Glomerular visceral epithelial cell (primary cell): ENCODE results near the gene TSC22D3.
"Not testable (repeated sequence)": the region's sequence is repeated elsewhere in the genome, so short reads cannot be mapped to it uniquely, and the experiment has no call there.

ENCODE experiments used
- DNase-seq: peaks from one replicate; pipeline ENCODE4 v3.0.0-alpha.2; 2016; ENCODE audit errors: extremely low spot score

TSC22D3 gene

DNA sequence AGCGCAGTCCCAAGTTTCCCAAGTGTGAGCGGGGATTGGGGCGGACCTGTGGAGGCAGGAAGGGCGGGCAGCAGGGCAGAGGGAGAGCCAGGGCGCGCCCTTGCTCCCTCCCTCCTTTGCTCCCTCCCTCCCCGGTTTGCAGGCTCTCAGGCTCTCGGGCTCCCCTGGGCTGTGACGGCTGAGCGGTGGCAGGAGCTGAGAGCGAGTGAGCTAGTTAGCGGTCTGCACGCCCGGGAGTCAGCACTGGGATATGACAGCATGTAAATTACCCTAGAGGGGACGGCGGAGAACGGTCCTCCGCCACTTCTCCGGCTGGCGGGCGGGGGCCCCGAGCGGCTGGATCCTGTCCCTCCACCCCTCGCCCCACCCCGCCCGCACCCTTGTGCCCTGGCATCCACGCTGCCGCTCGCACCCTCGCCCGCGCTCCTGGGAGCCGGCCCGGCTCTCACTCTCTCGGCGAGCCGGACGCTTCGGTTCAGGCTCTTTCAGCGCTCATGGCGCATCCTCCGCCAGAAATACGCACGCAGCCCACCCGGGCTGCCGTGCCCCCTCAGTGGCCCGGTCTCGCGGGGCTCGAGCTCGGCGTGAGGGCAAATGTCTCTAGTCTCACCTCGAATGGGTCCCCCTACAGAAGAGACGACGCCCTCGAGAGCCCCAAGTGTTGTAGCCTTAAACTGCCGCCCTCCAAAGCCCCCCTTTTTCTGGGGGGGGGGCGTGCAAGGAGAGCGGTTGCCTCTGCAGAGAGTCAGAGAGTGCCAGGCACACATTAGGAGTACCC lies at the start of gene TSC22D3:
Gene TSC22D3, minus strand, starts transcription at position 54 of the 778 bp plus-strand sequence. CDS start 368 bp downstream, outside the sequence.
- DNase-seq: peak; percentile 83

DNA sequence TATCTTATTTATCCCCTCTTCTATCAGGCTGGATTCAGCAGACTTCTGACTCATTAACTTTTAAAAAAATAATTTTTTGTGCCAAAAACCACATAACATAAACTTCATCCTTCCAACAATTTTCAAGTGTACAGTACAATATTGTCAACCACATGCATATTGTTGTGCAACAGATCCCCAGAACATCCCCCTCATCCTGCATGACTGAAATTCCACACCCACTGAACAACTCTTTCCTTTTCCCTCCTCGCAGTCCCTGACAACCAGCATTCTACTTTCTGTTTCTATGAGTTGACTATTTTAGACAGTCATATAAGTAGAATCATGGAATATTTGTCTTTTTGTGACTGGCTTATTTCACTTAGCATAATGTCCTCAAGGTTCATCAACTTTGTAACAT lies 47.9 kb upstream of the TSC22D3 start:
- peak; percentile 27 for DNase-seq

GRCh38 chrX:107823042-107823441 lies 47.5 kb upstream of the TSC22D3 start:
- no peak for DNase-seq

DNA sequence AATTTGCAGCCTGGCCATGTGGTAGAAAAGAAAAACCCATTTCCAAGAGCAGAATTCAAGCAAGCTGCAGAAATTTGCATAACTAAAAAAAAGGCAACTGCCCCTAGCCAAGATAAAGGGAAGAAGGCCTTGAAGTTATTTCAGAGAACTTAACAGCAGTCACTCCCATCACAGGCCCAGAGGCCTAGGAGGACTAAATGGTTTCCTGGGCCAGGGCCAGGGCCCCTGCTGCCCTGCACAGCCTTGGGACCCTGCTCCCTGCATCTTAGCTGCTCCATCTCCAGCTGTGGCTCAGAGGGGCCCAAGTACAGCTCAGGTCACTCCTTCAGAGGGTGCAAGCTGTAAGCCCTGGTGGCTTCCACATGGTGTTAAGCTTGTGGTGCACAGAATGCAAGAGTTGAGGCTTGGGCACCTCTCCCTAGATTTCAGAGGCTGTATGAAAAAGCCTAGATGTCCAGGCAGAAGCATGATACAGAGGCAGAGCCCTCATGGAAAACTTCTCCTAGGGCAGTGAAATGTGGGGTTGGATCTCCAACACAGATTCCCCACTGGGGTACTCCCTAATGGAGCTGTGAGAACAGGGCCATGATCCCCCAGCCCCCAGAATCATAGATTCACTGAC lies 43.4 kb upstream of the TSC22D3 start:
- DNase-seq: no peak

DNA sequence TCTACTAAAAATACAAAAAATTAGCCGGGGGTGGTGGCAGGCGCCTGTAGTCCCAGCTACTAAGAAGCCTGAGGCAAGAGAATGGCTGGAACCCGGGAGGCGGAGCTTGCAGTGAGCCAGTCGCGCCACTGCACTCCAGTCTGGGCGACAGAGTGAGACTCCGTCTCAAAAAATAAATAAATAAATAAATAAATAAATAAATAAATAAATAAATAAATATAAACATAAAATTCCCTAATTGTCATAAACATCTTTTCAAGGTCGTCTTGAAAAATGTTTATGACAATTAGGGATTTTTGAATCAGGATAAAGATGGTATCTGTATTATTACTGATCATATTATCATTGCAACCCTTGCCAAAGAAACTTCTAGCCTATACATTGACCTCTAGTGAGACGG lies 34.5 kb upstream of the TSC22D3 start:
- DNase-seq: not testable (repeated sequence)

DNA sequence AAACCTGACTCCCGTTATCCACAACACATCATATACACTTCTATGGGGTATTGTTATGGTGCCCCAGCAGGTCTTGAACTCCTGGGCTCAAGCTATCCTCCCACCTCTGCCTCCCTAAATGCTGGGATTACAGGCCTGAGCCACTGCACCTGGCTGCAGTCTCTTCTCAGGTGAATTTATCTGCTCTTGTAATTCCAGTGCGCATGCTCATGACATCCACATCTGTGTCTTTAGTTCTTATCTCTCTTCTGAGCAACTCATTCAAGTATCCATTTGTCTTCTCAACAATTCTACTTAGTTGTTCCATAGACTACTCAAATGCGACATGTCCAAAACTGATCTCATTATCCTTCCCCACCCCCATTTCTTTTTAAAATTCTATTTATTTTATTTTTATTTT lies 29.6 kb upstream of the TSC22D3 start:
- DNase-seq: no peak

GRCh38 chrX:107804427-107804826 lies 28.8 kb upstream of the TSC22D3 start:
- no peak for DNase-seq

DNA sequence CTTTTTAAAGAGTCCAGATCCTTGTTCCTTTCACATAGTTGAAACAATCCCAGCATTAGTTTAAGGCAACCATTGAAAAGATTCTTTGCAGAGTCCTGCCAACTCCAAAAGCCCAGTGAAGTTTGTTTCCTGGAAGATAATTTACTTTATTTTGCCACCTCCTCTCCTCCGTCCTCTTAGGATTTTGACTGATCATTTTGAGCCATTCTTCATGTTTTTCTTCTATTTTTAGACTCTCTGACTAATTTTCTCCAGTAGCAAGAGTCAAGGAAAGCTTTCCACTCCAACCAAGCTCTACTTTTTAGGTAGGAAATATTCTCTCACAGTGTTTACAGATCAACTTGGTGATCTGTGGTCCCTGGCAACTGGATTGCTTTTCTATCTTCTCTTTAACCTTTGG lies 12.2 kb upstream of the TSC22D3 start:
- DNase-seq: no peak

- no peak for DNase-seq
These were observed 4.9 kb upstream of the TSC22D3 start for GRCh38 chrX:107780525-107780924.

GRCh38 chrX:107777536-107777832 lies 1.9 kb upstream of the TSC22D3 start, which contains the start of gene NCBP2L:
NCBP2L (plus strand) TSS chrX:107777733; CDS start chrX:107794221, 16,488 bp downstream.
- DNase-seq: no peak

DNA sequence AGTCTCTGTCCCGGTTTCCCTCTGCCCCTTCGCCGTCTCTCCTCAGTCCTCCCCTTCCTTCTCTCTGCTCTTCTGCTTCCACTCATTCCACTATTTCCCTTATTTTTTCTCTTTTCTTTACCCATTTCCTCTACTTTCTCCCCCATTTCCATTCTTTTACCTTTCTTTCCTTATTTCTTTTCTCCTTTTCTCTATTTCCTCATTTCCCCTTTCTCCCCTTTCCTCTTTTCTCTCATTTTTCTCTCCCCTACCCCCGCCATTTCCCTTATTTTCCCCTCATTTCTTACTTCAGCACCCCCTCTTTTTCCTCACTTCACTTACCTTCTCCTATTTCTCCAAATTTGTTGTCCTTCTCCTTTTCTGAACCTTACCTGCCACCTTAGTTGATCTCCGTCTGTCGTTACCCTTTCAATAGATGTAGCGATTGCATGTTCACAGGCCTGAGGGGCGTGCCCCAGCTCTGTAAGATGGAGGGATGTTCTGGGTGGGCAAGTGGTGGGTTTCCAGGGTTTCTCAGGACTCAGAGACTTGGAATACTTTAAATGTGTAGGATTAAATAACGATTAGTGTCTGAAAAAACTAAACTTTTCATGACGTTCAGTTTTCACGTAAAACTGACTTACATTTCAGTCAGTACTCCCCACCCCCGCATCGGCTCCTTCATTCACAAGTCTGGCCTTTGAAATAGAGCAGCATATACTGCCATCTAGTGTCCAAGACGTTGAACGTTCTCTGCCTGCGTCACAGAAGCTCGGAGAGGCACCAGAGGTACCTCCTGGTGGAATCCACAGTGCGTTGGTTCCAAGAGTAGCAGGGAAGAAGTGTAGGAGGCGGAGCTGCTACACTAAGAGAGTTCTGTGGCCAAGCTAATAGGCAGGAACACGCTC lies 1.3 kb upstream of the TSC22D3 start:
- peak; percentile 81 for DNase-seq

- DNase-seq: no peak
These were observed 420 bp downstream of the TSC22D3 start for GRCh38 chrX:107775000-107775733.

DNA sequence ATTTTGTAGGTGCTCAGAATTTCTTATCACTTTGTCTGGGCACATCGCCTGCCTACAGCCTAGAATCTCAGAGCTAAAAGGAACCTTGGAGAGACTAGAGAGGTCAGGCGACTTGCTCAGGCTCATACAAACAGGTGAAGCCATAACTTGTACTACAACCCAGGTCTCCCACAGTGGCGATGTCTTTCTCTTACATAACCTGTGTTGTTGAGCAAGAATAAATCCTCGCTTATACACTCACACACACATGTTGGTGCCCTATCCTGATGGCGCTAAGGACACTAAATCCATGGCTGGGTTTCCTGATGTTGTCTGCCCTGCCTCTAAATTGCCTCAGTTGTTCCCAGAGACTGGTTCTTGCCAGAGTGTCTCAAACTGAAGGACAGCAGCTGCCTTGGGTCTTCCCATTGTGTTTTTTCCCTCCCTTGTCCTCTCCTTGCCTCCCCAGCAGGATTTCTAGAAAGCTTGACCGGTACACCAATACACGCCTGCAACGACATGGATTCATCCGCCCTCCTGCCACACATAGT lies 1.6 kb downstream of the TSC22D3 start:
- no peak for DNase-seq

DNA sequence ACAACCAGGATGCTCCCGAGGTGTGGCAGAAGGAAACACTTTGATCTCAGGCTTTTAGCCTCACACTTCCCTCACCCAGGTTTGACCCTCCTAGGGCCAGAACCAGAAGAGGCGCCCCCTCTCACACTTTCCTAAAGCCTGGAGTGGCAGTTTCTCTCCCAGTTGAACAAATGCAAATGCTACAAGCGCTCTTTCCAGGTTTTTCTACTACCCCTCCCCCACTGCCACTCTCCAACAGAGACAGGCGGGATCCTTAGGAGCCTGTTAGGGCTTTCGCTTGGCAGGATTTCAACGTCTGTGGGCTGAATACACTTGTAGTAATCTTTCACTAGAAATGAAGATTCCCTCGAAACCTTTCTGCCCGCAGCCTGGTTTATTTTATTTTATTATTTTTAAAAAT lies 2.4 kb downstream of the TSC22D3 start:
- DNase-seq: no peak

DNA sequence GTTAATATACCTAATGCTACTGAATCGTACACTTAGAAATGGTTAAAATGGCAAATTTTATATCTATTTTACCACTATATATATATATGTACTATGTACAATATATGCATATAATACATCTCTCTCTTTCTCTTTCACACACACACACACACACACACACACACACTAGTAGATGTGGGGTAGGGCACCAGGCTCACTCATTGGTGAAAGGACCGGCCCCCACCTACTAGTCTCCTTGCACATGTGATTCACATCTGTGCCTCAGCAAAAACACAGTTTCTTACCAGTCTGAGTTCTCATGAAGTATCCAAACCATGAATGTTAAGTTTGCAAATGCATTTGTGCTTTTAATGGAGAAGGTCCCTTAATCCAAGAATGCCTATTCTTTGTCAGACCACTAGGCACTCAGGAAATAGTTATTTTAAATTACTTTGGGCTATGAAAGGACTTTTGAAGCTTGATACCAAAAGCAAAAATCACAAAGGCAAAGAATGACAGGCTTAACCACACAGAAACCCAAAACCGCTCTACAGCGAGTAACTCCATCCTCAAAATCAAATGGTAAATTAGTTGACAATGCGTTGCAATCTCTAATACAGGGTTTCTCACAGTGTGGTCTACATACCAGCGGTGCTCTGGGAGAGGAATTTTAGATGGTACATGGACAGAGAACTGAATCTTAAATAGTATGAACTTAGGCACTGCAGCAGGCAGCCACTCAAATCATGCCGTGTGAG lies 5.8 kb downstream of the TSC22D3 start:
- no peak for DNase-seq

DNA sequence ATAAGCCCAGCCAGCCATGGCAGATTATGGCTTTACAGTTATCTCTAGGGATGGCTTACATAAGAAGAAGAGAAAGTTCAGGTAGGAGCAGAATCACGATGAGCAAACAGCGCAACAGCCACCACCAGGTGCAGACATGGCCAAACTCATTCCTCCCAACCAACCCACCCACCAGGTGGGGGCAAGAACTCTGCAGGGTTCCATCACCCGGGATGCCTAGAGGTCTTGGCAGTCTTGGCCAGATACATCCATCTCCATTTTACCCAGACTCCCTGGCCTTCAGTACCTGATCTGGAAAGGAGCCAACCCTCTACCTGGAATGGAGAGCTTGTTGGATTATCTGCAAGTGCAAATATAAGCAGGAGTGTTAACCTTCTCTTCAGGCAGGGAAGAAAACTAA lies 7.5 kb downstream of the TSC22D3 start:
- no peak for DNase-seq

DNA sequence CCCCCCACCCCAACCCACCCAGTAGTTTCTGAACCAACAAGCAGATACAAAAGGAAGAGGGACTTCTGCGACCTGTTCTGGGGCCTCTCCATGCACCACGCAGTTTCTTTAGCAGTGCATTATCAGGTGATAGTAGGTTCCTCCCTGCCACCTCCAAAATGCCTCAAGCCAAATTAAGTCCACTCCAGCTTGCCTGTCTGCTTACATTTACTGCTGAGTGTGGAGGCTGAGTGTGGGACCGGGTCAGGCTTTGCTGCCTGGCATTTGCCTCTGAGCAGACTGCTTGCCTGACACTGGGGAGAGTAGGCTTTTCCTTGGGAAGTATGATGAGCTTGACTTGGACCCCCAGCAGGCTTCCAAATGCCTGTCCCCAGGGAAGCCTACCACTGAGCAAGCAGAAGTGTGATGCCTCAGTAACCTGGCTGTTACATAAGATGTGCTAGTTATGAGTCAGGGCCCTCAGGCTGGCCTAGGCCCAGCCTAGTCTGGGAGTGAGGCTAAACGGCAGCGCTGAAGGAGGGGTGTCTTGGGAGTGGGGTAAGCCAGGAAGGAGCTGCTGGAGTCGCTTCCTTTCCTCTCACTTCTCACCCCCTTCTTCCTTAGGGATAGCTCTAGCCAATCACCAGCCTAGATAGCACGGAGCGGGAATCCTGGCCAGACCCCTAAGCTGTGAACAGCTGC lies 9.0 kb downstream of the TSC22D3 start:
- peak; percentile 54 for DNase-seq

DNA sequence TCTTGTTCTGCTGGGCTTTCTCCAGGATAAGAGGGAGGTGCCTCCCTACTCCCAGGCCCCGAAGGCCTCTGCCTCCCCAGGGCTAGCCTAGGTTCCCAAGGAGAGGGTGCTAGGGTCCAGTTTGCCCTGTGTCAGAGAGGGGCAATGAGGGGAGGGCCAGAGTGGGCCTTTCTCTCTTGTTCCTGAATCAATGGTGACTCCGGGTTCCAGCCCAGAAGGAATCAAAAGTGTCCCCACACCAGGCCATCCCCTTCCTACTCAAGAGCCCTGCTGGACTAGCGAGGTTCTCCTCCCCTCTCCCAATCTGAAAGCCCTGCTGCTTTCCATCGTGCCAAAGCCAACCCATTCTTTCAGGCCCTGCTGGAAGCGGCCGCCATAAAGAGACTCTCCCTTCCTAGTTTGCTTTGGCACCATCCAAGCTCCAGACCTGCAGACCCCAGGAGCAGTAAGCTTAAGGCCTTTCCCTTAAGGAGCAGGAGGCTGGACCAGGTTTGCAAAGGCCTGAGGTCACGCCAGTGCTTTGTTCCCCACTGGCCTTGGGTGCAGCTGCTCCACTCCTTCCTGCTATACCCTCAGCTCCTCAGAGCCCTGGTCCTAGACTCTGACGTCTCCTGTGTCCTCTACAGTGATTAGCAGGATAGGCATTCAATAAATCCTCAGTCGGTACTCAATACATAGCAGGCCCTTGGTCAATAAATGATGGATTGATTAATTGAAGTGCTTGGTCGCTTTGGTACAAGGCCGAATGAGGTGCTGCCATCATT lies 10.6 kb downstream of the TSC22D3 start:
- no peak for DNase-seq

- no peak for DNase-seq
These were observed 11.9 kb downstream of the TSC22D3 start for GRCh38 chrX:107763647-107764046.
